Common myeloid progenitor, CD34-positive (primary cell): Measurements from ENCODE around the gene SPSB4.

Source experiments
- CTCF ChIA-PET: fragments of 350-600 bp; sonication (Branson Sonifier 250); formaldehyde crosslinking; loops from one replicate; lab custom pipeline; 2021; ENCODE audit warnings: antibody characterized with exemption; lab: Charles Lee
- POLR2A ChIA-PET: fragments of 350-600 bp; sonication (Branson Sonifier 250); formaldehyde crosslinking; loops from one replicate; lab custom pipeline; 2021; ENCODE audit warnings: antibody characterized with exemption; lab: Charles Lee
- DNase-seq, 3 donors: peaks; one replicate each; pipeline versions ENCODE4 v3.0.0 to v3.0.0-alpha.2; 2013
- H3K27ac ChIP-seq, 2 experiments: 1 replicate in 1 of 2; 2 replicates in 1 of 2; pipeline ENCODE4 v1.7.0; 2013; ENCODE audit warnings: inconsistent platforms in 2 of 2, low read length in 2 of 2, mild to moderate bottlenecking in 2 of 2, low read depth in 1 of 2, moderate library complexity in 1 of 2; ENCODE audit not compliant: severe bottlenecking in 2 of 2, insufficient read depth in 1 of 2, poor library complexity in 1 of 2
- H3K27me3 ChIP-seq, 5 experiments: replicated peaks in 2 of 5; 1 replicate in 3 of 5; 2 replicates in 2 of 5; pipeline versions ENCODE4 v1.6.1 to v1.7.0; 2013; ENCODE audit warnings: low read length in 4 of 5, mild to moderate bottlenecking in 2 of 5, moderate library complexity in 2 of 5, inconsistent platforms in 1 of 5; ENCODE audit not compliant: insufficient read depth in 5 of 5, control insufficient read depth in 4 of 5
- H3K36me3 ChIP-seq, 4 experiments: 1 replicate in 2 of 4; 2 replicates in 2 of 4; pipeline versions ENCODE4 v1.6.1 to v1.7.0; 2013; ENCODE audit warnings: low read length in 3 of 4, control low read depth in 1 of 4, mild to moderate bottlenecking in 1 of 4; ENCODE audit not compliant: control insufficient read depth in 4 of 4, insufficient read depth in 4 of 4
- H3K4me1 ChIP-seq, 4 experiments: 1 replicate in 3 of 4; 2 replicates in 1 of 4; pipeline versions ENCODE4 v1.6.1 to v1.7.1; 2013; ENCODE audit warnings: low read length in 3 of 4, mild to moderate bottlenecking in 3 of 4, control low read depth in 1 of 4, inconsistent platforms in 1 of 4, moderate library complexity in 1 of 4; ENCODE audit not compliant: control insufficient read depth in 4 of 4, insufficient read depth in 4 of 4; ENCODE audit errors: control extremely low read depth in 1 of 4
- H3K4me3 ChIP-seq, 7 experiments: 1 replicate in 4 of 7; 2 replicates in 3 of 7; pipeline versions ENCODE4 v1.5.1 to v1.7.0; 2013; ENCODE audit warnings: mild to moderate bottlenecking in 7 of 7, low read length in 6 of 7, moderate library complexity in 6 of 7, inconsistent platforms in 2 of 7, low read depth in 2 of 7, control low read depth in 1 of 7; ENCODE audit not compliant: insufficient read depth in 4 of 7, control insufficient read depth in 1 of 7; ENCODE audit errors: extremely low read depth in 1 of 7
- H3K9me3 ChIP-seq, 5 experiments: 1 replicate in 4 of 5; 2 replicates in 1 of 5; pipeline versions ENCODE4 v1.6.1 to v1.7.1; 2013; ENCODE audit warnings: low read length in 4 of 5, mild to moderate bottlenecking in 2 of 5, inconsistent platforms in 1 of 5, low read depth in 1 of 5, moderate library complexity in 1 of 5; ENCODE audit not compliant: control insufficient read depth in 4 of 5, insufficient read depth in 2 of 5; ENCODE audit errors: control extremely low read depth in 1 of 5
- WGBS: methylation state at CpG from one replicate; pipeline ENCODE4 v1.1.5; 2013; ENCODE audit not compliant: insufficient coverage; 5-methylcytosine and 5-hydroxymethylcytosine counted together

The SPSB4 gene

GRCh38 chr3:141052201-141053069 lies 1.3 kb downstream of the SPSB4 start:
- DNase-seq = peak in 2 of 3 donors; percentile 23 to 43
- Histone ChIP-seq H3K4me3 (peak overlapping the region in 6 of 7 experiments; percentile 26 to 78 (median 57)), H3K36me3 (no peaks in the 10 kb centered on the region), H3K4me1 (peaks cover 0 to 25% (median 23%) of the 10 kb centered on the region in 4 experiments), H3K27ac (no peak overlapping the region), H3K9me3 (no peaks in the 10 kb centered on the region), H3K27me3 (peaks cover 14 to 82% (median 30%) of the 10 kb centered on the region in 5 experiments)
- 2% methylated on average over 34 of the region's 48 CpGs for WGBS
- ChIA-PET CTCF (interaction anchor here (0.8 to 5.3 kb wide), 10 partner anchors 9 to 53 kb away, joined by 3 to 26 read pairs (median 4); no protein-coding TSS in a partner anchor), POLR2A (no interaction called here)

- H3K4me3 ChIP-seq = no peak overlapping the region
- H3K4me1 ChIP-seq = peaks cover 0 to 25% (median 23%) of the 10 kb centered on the region in 4 experiments
- no peak overlapping the region for H3K27ac ChIP-seq
- POLR2A ChIA-PET = no interaction called here
- no peak for DNase-seq
- peaks cover 0 to 12% (median 0%) of the 10 kb centered on the region in 5 experiments for H3K9me3 ChIP-seq
- CTCF ChIA-PET = no interaction called here
- H3K27me3 ChIP-seq = peaks cover 4 to 55% (median 17%) of the 10 kb centered on the region in 5 experiments
- 85% methylated on average over 4 of the region's 5 CpGs for WGBS
- H3K36me3 ChIP-seq = no peaks in the 10 kb centered on the region
Observed at GRCh38 chr3:141055136-141055535, 4.0 kb downstream of the SPSB4 start.

DNA sequence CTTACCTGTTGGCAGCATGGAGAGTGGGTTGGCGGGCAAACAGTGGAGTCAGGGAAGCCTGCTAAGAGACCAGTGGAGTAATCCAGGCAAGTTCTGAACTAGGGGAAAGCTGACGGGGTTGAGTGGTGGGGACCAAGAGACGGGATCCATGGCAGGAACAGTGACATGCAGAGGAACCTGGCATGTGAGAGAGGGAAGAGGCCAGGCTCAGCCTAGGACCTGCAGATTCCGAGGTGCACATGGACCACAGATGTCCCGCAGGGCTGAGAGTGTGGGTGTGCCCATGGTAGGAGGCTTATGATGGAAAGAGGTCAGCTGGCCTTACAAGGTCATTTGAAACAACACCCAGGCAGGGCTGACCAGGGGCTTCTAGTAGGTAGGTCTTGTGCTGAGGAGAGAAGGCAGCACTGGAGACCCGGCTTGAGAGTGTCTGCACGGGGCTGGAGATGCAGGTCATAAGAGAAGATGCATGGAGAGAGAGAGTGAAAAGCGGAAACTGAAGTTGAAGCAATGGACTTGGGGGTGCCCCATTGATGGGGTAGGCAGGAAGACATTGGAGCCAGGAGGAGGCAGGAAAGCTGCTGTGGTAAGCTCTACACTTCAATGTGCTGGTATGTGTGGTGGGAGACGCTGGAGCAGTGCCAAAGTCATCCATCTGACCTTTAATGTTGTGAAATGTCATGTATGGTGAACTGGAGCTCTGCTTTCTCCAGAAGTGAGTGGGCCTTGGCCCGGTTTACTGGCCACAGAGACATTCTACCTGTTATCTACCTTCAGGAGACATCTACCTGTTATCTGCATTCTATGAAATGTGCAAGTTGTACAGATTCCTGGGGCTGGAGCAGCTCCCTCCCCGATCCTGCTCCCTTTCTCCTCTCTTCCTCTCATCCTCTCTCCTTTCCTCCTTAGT lies 4.6 kb downstream of the SPSB4 start:
- Histone ChIP-seq H3K27ac (no peak overlapping the region), H3K4me3 (no peak overlapping the region), H3K9me3 (peaks cover 0 to 12% (median 0%) of the 10 kb centered on the region in 5 experiments), H3K4me1 (peaks cover 0 to 20% (median 19%) of the 10 kb centered on the region in 4 experiments), H3K36me3 (no peaks in the 10 kb centered on the region), H3K27me3 (peaks cover 3 to 48% (median 11%) of the 10 kb centered on the region in 5 experiments)
- WGBS = 96% methylated on average over 9 of the region's 11 CpGs
- ChIA-PET POLR2A (no interaction called here), CTCF (interaction anchor here (1.1 to 1.5 kb wide), 2 partner anchors 23 to 136 kb away, joined by 3 to 4 read pairs; no protein-coding TSS in a partner anchor)
- DNase-seq = no peak

- no peak overlapping the region for H3K27ac ChIP-seq
- CTCF ChIA-PET = interaction anchor here (0.6 to 1.5 kb wide), 2 partner anchors 135 to 385 kb away, joined by 4 read pairs; no protein-coding TSS in a partner anchor
- DNase-seq = no peak
- H3K27me3 ChIP-seq = peaks cover 3 to 42% (median 8%) of the 10 kb centered on the region in 5 experiments
- WGBS = 98% methylated on average over 7 of the region's 7 CpGs
- H3K4me3 ChIP-seq = no peak overlapping the region
- POLR2A ChIA-PET = no interaction called here
- H3K36me3 ChIP-seq = no peaks in the 10 kb centered on the region
- H3K4me1 ChIP-seq = peaks cover 0 to 12% (median 11%) of the 10 kb centered on the region in 4 experiments
- H3K9me3 ChIP-seq = peaks cover 0 to 12% (median 0%) of the 10 kb centered on the region in 5 experiments
Observed at GRCh38 chr3:141056751-141057171, 5.6 kb downstream of the SPSB4 start.

GRCh38 chr3:141057436-141057835 lies 6.3 kb downstream of the SPSB4 start:
- WGBS = 100% methylated on average over 6 of the region's 7 CpGs
- H3K4me1 ChIP-seq = peaks cover 0 to 5% (median 5%) of the 10 kb centered on the region in 4 experiments
- peaks cover 0 to 12% (median 0%) of the 10 kb centered on the region in 5 experiments for H3K9me3 ChIP-seq
- POLR2A ChIA-PET = no interaction called here
- CTCF ChIA-PET = interaction anchor here (0.6 to 1.5 kb wide), 2 partner anchors 134 to 385 kb away, joined by 4 read pairs; no protein-coding TSS in a partner anchor
- DNase-seq = no peak
- H3K4me3 ChIP-seq = no peak overlapping the region
- H3K36me3 ChIP-seq = no peaks in the 10 kb centered on the region
- H3K27ac ChIP-seq = no peak overlapping the region
- H3K27me3 ChIP-seq = peaks cover 1 to 35% (median 3%) of the 10 kb centered on the region in 5 experiments

GRCh38 chr3:141057946-141058800 lies 7.0 kb downstream of the SPSB4 start:
- DNase-seq = no peak
- ChIA-PET POLR2A (no interaction called here), CTCF (no interaction called here)
- peaks cover 0 to 28% (median 3%) of the 10 kb centered on the region in 5 experiments for H3K27me3 ChIP-seq
- H3K4me1 ChIP-seq = peaks cover 0 to 2% (median 0%) of the 10 kb centered on the region in 4 experiments
- peaks cover 0 to 12% (median 4%) of the 10 kb centered on the region in 5 experiments for H3K9me3 ChIP-seq
- 97% methylated on average over 8 of the region's 8 CpGs for WGBS
- no peak overlapping the region for H3K27ac ChIP-seq
- no peaks in the 10 kb centered on the region for H3K36me3 ChIP-seq
- no peak overlapping the region for H3K4me3 ChIP-seq
